GM19467 (cell line): ENCODE measurements around the gene CRYAA.

Experiments
- ATAC-seq: cut with Tn5 transposase; IDR thresholded peaks from one replicate; pipeline ENCODE4 v1.9.1; 2021; ENCODE audit warnings: mild to moderate bottlenecking, moderate library complexity; ENCODE audit not compliant: unreplicated experiment

The CRYAA gene

GRCh38 chr21:43201491-43201890, 32.7 kb downstream of the CRYAA start:
- ATAC-seq, result no peak

GRCh38 chr21:43203591-43203990, 34.8 kb downstream of the CRYAA start:
- ATAC-seq, result no peak

- no peak for ATAC-seq
Measured at GRCh38 chr21:43204638-43205037, 35.8 kb downstream of the CRYAA start.

GRCh38 chr21:43206231-43207042, 37.6 kb downstream of the CRYAA start:
- ATAC-seq, result no peak

GRCh38 chr21:43207043-43207315, 38.2 kb downstream of the CRYAA start:
- no peak for ATAC-seq

GRCh38 chr21:43207868-43208267, 39.1 kb downstream of the CRYAA start:
- ATAC-seq, result no peak

GRCh38 chr21:43208561-43209332, 39.9 kb downstream of the CRYAA start:
- no peak for ATAC-seq

GRCh38 chr21:43209575-43210453, 41.0 kb downstream of the CRYAA start:
- ATAC-seq, result no peak

GRCh38 chr21:43210454-43211071, 41.8 kb downstream of the CRYAA start:
- no peak for ATAC-seq

- ATAC-seq, result no peak
Measured at GRCh38 chr21:43211072-43211759, 42.4 kb downstream of the CRYAA start.

- ATAC-seq, result no peak
Measured at GRCh38 chr21:43211760-43212115, 42.9 kb downstream of the CRYAA start.
